Astrocyte (in vitro differentiated cells and primary cell): ENCODE data around the gene PXDN. TPM values are rescaled to one million over a fixed set of nuclear protein-coding genes. Genes with fewer than 3 reads are reported as not detected.

Source experiments
- DNase-seq: peaks from one replicate; pipeline ENCODE4 v3.0.0-alpha.2; 2010; ENCODE audit warnings: low read depth
- FAIRE-seq: peaks from 2 replicates; lab custom pipeline; 2011; peaks lifted over from hg19 to GRCh38; lab: Jason Lieb, UNC
- H2AFZ ChIP-seq: 2 replicates; pipeline ENCODE4 v1.6.0; 2012; ENCODE audit warnings: low read depth, low read length, inconsistent platforms
- H3K27ac ChIP-seq: 2 replicates; pipeline ENCODE4 v1.5.1; 2011; ENCODE audit warnings: low read depth, low read length, inconsistent platforms
- H3K27me3 ChIP-seq: 2 replicates; pipeline ENCODE4 v1.6.0; 2011; ENCODE audit warnings: low read length, inconsistent platforms; ENCODE audit not compliant: insufficient read depth
- H3K36me3 ChIP-seq: 2 replicates; pipeline ENCODE4 v1.5.1; 2011; ENCODE audit warnings: low read length, inconsistent platforms; ENCODE audit not compliant: insufficient read depth
- H3K4me1 ChIP-seq: 2 replicates; pipeline ENCODE4 v1.5.1; 2011; ENCODE audit warnings: low read length, inconsistent platforms; ENCODE audit not compliant: insufficient read depth
- H3K4me2 ChIP-seq: 2 replicates; pipeline ENCODE4 v1.6.0; 2012; ENCODE audit warnings: low read length, inconsistent platforms
- H3K4me3 ChIP-seq: 2 replicates; pipeline ENCODE4 v1.5.1; 2011; ENCODE audit warnings: low read depth, mild to moderate bottlenecking, low read length, inconsistent platforms; ENCODE audit not compliant: insufficient read depth
- H3K79me2 ChIP-seq: 2 replicates; pipeline ENCODE4 v1.6.0; 2012; ENCODE audit warnings: mild to moderate bottlenecking, low read length, inconsistent platforms; ENCODE audit not compliant: insufficient read depth
- H3K9ac ChIP-seq: 2 replicates; pipeline ENCODE4 v1.6.0; 2012; ENCODE audit warnings: mild to moderate bottlenecking, low read length, inconsistent platforms
- H3K9me3 ChIP-seq: 2 replicates; pipeline ENCODE4 v1.5.1; 2012; ENCODE audit warnings: low read depth, mild to moderate bottlenecking, low read length, inconsistent platforms; ENCODE audit not compliant: insufficient read depth
- H4K20me1 ChIP-seq: 2 replicates; pipeline ENCODE4 v1.6.0; 2012; ENCODE audit warnings: low read length, inconsistent platforms; ENCODE audit not compliant: insufficient read depth
- H3K27ac Mint-ChIP-seq: one replicate; pipeline ENCODE4 v1.8.0; 2021; ENCODE audit warnings: mild to moderate bottlenecking, mixed read lengths; ENCODE audit not compliant: unreplicated experiment
- H3K27me3 Mint-ChIP-seq: one replicate; pipeline ENCODE4 v1.8.0; 2021; ENCODE audit warnings: low read depth, mixed read lengths; ENCODE audit not compliant: unreplicated experiment
- H3K36me3 Mint-ChIP-seq: one replicate; pipeline ENCODE4 v1.8.0; 2021; ENCODE audit warnings: low read depth, mixed read lengths; ENCODE audit not compliant: unreplicated experiment
- H3K4me1 Mint-ChIP-seq: one replicate; pipeline ENCODE4 v1.8.0; 2021; ENCODE audit warnings: low read depth, mixed read lengths; ENCODE audit not compliant: unreplicated experiment
- H3K4me3 Mint-ChIP-seq: one replicate; pipeline ENCODE4 v1.8.0; 2021; ENCODE audit warnings: mild to moderate bottlenecking, moderate library complexity, mixed read lengths; ENCODE audit not compliant: unreplicated experiment
- H3K9me3 Mint-ChIP-seq: one replicate; pipeline ENCODE4 v1.8.0; 2021; ENCODE audit warnings: mild to moderate bottlenecking, mixed read lengths; ENCODE audit not compliant: unreplicated experiment
- EZH2 ChIP-seq: IDR thresholded peaks from 2 replicates; pipeline ENCODE4 v1.6.1; 2012; ENCODE audit warnings: mild to moderate bottlenecking, low read length, inconsistent platforms; ENCODE audit not compliant: insufficient read depth
- total RNA-seq: library from RNA; stranded (reverse); gene quantifications from 2 replicates; pipeline ENCODE4 v1.2.1, GENCODE V29; 2021
- TF ChIP-seq, protein P1 (sequence below): IDR thresholded peaks from 2 replicates; pipeline ENCODE4 v1.5.1; 2011; ENCODE audit warnings: low read depth, mild to moderate bottlenecking, inconsistent platforms, low read length, moderate library complexity; ENCODE audit not compliant: insufficient read depth

PXDN gene
- total RNA-seq, 1 donor from 2014 or later = 417 TPM

GRCh38 chr2:1698188-1698945, 45.9 kb downstream of the PXDN start:
- Mint-ChIP-seq H3K9me3 (no peaks in the 10 kb centered on the region), H3K4me1 (peaks cover 20% of the 10 kb centered on the region), H3K4me3 (no peak overlapping the region), H3K36me3 (peaks cover 4% of the 10 kb centered on the region), H3K27ac (no peak overlapping the region), H3K27me3 (no peaks in the 10 kb centered on the region)
- Histone ChIP-seq H3K36me3 (no peaks in the 10 kb centered on the region), H3K79me2 (peaks cover 89% of the 10 kb centered on the region), H3K9ac (no peak overlapping the region), H3K4me3 (no peak overlapping the region), H3K4me1 (no peaks in the 10 kb centered on the region), H4K20me1 (peaks cover 86% of the 10 kb centered on the region), H3K4me2 (no peak overlapping the region), H2AFZ (no peak overlapping the region), H3K9me3 (no peaks in the 10 kb centered on the region), H3K27ac (no peak overlapping the region), H3K27me3 (no peaks in the 10 kb centered on the region)
- DNase-seq = no peak
- no peak for FAIRE-seq
- TF ChIP-seq EZH2 = no peak
- TF ChIP-seq, protein P1, sequence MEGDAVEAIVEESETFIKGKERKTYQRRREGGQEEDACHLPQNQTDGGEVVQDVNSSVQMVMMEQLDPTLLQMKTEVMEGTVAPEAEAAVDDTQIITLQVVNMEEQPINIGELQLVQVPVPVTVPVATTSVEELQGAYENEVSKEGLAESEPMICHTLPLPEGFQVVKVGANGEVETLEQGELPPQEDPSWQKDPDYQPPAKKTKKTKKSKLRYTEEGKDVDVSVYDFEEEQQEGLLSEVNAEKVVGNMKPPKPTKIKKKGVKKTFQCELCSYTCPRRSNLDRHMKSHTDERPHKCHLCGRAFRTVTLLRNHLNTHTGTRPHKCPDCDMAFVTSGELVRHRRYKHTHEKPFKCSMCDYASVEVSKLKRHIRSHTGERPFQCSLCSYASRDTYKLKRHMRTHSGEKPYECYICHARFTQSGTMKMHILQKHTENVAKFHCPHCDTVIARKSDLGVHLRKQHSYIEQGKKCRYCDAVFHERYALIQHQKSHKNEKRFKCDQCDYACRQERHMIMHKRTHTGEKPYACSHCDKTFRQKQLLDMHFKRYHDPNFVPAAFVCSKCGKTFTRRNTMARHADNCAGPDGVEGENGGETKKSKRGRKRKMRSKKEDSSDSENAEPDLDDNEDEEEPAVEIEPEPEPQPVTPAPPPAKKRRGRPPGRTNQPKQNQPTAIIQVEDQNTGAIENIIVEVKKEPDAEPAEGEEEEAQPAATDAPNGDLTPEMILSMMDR = no peak

- DNase-seq (no peak), FAIRE-seq (no peak)
- Histone ChIP-seq H3K9ac (no peak overlapping the region), H3K79me2 (peaks cover 94% of the 10 kb centered on the region), H2AFZ (no peak overlapping the region), H3K4me3 (no peak overlapping the region), H4K20me1 (peaks cover 91% of the 10 kb centered on the region), H3K36me3 (peaks cover 4% of the 10 kb centered on the region), H3K4me1 (no peaks in the 10 kb centered on the region), H3K27me3 (no peaks in the 10 kb centered on the region), H3K4me2 (no peak overlapping the region), H3K9me3 (no peaks in the 10 kb centered on the region), H3K27ac (no peak overlapping the region)
- Mint-ChIP-seq H3K27me3 (no peaks in the 10 kb centered on the region), H3K36me3 (peaks cover 4% of the 10 kb centered on the region), H3K4me1 (peaks cover 24% of the 10 kb centered on the region), H3K27ac (no peak overlapping the region), H3K4me3 (no peak overlapping the region), H3K9me3 (no peaks in the 10 kb centered on the region)
- TF ChIP-seq, protein P1 = no peak
- TF ChIP-seq EZH2 = no peak
Observed at GRCh38 chr2:1697601-1698000, 46.7 kb downstream of the PXDN start.

- no peaks in the 10 kb centered on the region for H3K9me3 ChIP-seq
- no peak overlapping the region for H3K9ac ChIP-seq
- DNase-seq (no peak), FAIRE-seq (no peak)
- H3K27me3 ChIP-seq = no peaks in the 10 kb centered on the region
- H3K4me3 Mint-ChIP-seq = no peak overlapping the region
- peaks cover 15% of the 10 kb centered on the region for H3K36me3 ChIP-seq
- H3K4me3 ChIP-seq = no peak overlapping the region
- peaks cover 7% of the 10 kb centered on the region for H3K36me3 Mint-ChIP-seq
- H3K4me1 Mint-ChIP-seq = peaks cover 19% of the 10 kb centered on the region
- H3K4me1 ChIP-seq = no peaks in the 10 kb centered on the region
- no peaks in the 10 kb centered on the region for H3K27me3 Mint-ChIP-seq
- H3K4me2 ChIP-seq = no peak overlapping the region
- H3K27ac ChIP-seq = no peak overlapping the region
- H3K79me2 ChIP-seq = peaks cover 94% of the 10 kb centered on the region
- H3K9me3 Mint-ChIP-seq = no peaks in the 10 kb centered on the region
- TF ChIP-seq, protein P1 = no peak
- no peak for TF ChIP-seq EZH2
- no peak overlapping the region for H3K27ac Mint-ChIP-seq
- H2AFZ ChIP-seq = no peak overlapping the region
- H4K20me1 ChIP-seq = peaks cover 87% of the 10 kb centered on the region
Observed at GRCh38 chr2:1696472-1696871, 47.8 kb downstream of the PXDN start.
